ENCODE results near the gene BAD.
"Not testable (repeated sequence)": the region's sequence is repeated elsewhere in the genome, so short reads cannot be mapped to it uniquely, and the experiment has no call there.

Gene BAD

DNA sequence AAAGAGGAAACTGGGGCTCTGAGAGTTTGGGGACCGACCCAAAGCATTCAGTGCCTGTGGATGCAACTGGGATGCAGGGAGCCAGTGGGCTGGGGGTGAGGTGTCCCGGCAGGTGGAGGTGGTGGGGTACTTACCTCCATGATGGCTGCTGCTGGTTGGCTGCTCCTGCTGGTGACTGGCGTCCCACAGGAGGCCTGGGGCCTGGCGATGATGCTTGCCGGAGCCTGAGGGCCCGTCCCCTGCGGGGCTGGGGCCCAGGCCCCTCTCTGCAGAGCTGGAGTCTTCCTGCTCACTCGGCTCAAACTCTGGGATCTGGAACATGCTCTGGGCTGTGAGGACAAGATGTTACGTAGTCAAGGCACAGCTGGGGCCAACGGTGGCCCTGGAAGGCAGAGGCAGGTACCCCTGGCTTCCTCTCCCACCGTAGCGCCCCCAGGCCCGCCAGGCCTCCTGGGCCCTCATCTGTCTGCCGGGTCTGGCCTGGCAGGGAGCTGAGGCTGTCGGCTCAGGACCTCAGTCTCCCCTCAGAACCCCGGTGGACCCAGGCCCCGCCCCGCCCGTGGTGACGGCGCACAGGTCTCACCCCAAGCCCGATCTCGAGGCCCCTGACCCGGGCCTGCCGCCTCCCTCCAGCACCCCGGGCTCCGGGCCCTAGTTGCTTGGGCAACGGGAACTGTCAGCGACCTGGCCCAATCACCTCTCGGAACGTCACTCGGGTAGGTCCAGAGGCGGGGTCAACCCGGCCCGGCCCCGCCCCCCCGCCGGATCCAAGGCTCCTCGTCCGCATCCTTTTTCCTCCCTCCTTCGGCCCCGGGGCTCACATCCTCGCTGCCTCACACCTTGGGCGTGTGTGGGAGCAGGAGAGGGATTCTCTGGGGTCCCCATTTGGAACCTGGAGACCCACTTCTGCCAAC is at the start of gene BAD:
Gene BAD, minus strand, starts transcription at position 618 of the 914 bp plus-strand sequence. Its CDS starts 297 bp downstream, at position 321.
- DNase-seq: peak; percentile 94

DNA sequence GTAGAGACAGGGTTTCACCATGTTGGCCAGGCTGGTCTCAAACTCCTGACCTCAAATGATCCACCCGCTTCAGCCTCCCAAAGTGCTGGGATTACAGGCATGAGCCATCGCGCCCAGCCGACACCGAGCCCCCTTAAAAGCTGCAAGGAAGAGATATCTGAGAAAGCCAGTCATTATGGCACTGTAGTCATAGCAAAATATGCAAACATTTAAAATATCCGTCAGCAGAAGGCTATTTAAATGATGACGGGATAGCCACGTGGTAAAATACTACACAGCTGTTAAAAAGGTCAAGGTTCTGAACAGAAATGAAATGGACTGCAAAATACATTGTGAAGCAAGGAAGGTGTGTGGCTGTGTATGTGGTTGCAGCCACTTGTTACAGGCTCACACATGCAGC is 49.1 kb upstream of the BAD start:
- DNase-seq: no peak

DNA sequence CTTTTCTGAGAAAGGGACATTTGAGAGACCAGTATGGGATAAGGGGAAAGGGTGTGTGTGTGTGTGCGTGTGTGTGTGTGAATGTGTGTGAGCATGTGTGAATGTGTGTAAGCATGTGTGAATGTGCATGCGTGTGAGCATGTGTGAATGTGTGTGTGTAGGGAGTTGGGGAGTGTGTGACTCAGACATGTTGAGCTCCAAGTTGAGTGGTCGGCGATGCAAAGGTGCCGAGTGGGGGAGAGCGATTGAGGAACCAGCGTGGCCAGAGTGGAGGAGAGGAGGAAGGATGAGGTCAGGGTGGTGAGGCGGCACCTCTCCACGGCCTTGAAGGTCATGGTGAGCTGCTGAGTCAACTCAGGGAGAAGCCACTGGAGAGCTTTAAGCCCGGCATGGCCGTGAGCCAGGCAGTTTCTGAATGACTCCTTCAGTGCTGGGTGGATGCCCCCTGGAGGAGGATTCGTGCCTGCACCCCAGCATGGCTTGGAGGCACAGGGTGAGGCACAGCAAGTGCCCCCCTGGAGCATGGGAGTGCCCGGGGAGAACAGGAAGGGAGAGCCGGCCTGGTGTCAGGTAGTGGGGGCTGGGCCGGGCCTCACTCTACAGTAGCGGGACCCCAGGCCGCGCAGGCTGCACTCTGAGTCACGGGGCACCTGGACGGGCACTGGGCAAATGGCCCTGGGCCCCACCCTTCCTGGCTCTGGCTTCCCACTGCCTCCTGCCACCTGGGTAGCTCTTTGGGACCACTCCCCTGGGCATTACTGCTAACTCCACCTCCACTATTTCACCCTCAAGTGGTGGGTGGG is 47.3 kb upstream of the BAD start:
- peak; percentile 46 for DNase-seq

DNA sequence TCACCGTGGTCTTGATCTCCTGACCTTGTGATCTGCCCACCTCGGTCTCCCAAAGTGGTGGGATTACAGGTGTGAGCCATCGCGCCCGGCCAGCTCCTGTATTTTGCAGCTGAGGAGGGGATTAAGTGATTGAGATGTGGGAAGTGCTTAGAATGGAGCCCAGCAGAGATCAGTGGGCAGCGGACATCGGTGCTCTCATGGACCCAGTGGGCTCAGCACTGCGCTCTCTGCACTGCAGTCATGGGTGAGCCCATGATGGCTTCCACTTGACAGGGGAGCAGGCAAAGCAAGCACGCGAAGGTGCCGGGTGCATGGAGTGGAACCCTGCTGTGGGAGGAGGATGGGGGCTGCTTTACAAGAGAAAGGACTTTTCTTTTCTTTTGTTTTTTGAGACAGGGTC is 46.4 kb upstream of the BAD start:
- DNase-seq: no peak

DNA sequence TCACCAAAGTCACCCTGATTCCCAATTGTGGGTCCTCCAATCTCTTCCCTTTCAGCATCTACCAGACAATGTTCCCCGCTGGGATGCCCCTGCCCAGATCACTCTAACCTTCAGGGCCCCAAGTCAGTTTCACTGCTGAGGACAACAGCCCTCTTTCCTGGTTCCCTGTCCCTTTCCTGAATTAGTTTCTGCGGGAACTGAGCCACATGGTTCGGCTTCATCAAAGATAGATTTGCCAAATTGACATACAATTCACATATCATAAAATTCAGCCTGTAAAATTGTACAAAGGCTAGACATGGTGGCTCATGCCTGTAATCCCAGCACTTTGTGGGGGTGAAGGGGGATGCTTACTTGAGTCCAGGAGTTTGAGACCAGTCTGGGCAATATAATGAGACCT is 43.5 kb upstream of the BAD start:
- DNase-seq: no peak

DNA sequence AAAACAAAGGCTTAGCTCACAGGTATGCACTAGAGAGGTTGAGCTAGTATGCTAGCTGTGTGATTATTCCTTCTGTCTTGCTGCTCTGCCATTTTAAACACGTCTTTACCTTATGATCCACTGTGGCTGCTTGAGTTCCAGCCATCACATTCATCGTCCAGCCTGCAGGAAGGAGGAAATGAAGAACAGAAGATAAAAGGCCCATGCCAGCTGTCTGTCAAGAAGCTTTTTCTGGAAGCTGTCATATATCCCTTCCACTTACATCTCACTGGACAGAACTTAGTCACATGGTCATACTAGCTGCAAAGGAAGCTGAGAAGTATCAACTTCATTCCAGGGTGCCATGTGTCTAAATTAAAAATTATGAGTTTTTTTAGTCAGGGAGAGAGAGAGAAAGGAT is 42.9 kb upstream of the BAD start:
- no peak for DNase-seq

DNA sequence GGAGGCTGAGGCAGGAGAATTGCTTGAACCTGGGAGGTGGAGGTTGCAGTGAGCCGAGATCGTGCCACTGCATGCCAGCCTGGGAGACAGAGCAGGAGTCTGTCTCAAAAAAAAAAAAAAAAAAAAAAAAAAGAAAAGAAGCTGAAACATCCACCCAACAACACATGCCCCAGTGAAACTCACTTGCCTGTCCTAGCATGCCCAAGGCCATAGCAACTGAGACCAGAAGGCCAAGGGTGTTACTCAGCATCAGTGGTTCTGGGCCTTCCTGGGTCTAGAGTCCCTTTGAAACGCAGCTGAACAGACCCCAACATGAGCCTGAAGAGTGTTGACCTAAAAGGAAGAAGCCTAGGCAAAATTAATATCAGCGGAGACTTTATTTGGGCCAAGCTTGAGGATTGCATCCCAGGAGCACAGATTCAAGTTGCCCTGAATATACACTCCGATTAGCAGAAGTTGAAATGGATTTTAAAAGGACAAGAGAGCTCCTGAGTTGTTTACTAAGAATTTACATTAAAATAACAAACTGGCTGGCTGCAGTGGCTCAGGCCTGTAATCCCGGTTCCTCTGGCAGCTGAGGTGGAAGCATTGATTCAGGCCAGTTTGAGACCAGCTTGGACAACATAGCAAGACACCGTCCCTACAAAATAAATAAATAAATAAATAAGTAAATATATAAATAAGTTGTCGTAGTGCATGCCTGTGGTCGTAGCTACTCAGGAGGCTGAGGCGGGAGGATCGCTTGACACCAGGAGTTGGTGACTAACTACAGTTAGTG is 40.4 kb upstream of the BAD start:
- no peak for DNase-seq

DNA sequence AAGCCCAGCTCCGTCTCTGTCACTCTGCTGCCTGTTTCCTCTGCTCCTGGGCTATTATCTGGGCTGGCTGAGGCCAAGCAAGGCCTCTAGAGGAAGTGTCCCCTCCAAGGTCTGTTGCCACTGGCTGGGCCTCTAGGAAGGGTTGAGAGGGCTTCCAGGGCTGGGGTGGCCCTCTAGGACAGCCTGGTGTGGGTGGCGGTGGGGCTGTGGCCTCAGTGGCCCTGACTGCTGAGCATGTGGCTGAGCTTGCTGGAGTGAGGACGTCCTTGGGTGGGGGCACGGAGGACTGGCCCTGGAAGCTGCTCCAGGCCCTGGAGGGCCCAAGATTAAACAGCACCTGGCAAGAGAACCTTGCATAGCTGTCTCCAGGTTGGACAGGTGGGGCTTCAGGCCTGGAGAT is 39.5 kb upstream of the BAD start:
- not testable (repeated sequence) for DNase-seq

DNA sequence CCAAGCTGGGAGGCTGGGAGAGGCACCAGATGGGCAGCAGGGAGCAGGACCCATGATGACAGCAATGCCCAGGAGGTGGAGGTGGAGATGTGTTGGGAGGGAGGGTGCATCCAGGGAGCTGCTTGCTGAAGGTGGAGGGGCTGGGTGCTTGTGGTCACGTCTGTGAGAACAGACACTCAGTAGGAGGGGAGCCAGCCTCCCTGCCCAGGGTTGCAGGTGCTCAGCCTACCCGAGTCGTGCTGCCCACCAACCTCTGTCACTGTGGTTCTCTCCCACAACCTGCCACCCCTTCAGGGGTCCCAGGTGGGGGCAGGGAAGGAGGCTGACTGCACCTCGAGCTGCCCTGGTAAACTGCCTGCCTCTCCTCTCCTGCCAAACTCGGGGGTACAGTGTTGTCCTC is 38.9 kb upstream of the BAD start:
- no peak for DNase-seq

DNA sequence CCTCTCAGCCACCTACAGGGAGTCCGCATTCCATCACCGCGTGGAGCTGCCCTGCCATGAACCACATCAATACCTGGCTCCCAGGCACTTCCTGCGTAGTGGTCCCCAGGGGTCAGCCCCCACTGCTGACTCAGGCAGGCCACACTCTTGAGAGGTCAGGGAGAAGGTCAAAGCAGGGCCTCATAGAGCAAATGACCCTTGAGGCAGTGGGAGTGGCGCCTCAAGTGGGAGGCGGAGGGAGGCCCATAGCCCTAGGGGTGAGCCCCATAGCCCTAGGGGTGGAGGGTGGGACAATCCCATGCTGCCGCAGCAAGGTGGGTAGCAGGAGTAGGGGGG is 38.4 kb upstream of the BAD start:
- no peak for DNase-seq

DNA sequence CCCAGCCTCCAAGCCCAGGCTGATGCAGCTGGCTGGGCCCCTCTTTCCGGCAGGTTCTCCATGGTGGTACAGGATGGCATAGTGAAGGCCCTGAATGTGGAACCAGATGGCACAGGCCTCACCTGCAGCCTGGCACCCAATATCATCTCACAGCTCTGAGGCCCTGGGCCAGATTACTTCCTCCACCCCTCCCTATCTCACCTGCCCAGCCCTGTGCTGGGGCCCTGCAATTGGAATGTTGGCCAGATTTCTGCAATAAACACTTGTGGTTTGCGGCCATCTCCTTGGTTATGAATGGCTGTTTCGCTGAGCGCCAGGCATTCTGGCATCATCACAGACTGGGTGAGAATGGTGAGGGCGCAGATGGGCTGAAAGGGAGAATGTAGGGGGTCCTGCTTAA is 37.1 kb upstream of the BAD start:
- peak; percentile 79 for DNase-seq

DNA sequence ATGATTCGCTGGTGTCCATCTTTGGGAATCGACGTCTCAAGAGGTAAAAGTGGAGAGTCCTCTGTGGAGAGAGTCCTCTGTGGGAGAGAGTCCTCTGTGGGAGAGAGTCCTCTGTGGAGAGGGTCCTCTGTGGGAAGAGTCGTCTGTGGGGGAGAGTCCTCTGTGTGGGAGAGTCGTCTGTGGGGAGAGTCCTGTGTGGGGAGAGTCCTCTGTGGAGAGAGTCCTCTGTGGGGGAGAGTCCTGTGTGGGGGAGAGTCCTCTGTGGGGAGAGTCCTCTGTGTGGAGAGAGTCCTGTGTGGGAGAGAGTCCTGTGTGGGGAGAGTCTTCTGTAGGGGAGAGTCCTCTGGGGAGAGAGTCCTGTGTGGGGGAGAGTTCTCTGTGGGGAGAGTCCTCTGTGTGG is 36.6 kb upstream of the BAD start:
- no peak for DNase-seq

DNA sequence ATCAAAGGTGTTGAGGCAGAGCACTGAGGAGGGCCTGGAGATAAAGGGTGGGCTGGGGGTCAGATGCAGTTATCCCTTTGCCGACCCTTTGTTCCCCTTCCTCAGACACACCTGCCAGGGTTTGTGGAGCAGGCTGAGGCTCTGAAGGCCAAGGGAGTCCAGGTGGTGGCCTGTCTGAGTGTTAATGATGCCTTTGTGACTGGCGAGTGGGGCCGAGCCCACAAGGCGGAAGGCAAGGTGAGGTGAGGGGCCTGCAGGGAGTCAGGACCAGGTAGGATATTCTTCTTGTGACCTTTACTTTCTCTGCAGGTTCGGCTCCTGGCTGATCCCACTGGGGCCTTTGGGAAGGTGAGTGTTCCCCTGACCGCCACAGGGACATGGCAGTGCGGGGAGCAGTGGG is 36.1 kb upstream of the BAD start:
- no peak for DNase-seq

DNA sequence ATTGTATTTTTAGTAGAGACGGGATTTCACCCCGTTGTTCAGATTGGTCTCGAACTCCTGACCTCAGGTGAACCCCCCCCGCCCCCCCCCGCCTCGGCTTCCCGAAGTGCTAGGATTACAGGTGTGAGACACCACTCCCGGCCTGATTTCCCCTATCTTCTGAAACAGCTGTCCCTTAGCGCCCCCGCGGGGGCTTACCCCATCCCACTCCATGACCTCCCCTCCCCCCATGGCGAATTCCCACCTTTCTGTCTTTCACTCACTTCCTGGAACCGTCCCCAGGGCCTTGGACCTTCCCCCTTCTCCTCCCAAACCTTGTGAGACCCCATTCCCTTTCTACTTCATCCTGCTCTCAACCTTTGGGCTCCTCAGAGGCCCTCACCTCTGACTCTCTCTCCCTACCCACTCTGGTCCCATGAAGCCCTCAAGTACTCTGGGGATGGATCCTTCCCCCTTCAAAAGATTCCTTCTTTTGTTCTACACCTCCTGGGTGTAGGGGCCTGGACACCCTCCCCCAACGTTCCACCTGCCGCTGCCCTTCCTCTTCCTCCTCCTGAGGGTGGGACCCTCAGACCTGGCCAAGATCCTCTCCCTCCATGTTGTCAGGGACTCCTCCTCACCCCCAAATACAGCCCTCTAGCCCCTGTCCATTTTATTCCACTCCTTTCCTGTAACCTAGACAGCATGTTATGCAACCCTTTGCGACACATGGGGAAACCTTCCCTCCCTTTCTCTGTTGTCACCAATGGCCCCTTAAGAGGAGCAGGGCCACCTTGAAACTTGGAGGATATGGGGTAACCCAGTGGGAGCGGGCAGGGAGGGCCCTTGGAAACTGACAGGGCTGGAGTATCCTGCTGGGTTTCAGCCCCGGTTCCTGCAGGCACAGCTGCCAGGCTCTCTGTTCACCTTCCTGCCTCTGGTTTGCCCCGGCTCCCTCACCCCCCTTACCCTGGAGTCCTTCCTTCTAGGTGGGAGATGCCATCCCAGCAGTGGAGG is 34.6 kb upstream of the BAD start:
- no peak for DNase-seq

DNA sequence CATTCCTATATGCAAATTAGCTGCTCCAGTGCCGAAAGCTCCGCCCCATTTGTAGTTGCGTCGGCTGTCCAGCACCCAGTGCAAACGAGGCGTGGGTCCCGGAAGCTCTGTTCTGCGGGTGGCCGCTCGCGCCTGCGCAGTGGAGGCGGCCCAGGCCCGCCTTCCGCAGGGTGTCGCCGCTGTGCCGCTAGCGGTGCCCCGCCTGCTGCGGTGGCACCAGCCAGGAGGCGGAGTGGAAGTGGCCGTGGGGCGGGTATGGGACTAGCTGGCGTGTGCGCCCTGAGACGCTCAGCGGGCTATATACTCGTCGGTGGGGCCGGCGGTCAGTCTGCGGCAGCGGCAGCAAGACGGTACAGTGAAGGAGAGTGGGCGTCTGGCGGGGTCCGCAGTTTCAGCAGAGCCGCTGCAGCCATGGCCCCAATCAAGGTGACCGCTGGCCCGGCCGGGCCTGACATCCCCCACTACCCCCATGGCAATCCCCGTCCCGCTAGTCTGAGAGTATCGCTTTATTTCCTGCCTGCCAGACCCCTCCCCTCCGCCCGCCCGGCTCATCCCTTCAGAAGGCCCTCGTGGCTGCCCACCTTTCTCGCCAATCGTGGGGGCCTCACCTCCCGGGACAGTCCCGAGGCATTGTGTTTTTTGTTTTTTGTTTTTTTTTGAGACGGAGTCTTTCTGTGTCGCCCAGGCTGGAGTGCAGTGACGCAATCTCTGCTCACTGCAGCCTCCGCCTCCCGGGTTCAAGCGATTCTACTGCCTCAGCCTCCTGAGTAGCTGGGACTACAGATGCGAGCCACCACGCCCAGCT is 33.7 kb upstream of the BAD start, which contains the start of gene PRDX5:
Gene PRDX5, plus strand, starts transcription at position 161 of the 805 bp plus-strand sequence. Its CDS starts 95 bp downstream, at position 256.
- DNase-seq: peak; percentile 90

DNA sequence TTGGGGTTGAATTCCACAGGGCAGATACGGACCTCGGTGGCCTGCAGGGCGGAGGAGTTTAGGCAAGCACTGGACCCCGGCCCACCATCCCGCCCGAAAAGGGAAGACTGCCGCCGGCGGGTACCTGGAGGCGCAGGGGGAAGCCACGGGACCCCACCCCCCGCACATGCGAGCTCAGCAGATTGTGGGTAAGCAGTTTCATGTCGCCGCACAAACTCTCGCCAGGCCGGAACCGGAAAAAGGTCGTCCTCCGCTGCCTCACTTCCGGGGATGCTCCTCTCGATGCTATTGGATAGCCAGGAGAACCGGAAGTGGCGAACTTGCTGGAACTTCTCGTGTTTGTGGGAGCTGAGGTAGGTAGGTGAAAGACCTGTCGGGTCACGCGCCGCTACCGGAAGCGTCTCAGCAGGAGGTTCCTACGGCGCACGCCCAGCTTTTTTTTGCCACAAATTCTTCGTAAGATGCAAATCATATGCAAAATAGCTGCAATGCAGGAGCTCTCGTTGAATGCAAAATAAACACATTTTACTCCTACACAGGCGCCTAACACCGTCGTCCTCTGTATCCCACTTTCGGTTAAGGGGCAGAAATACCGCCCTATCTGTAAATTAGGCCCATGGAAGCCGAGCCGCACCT is 33.0 kb upstream of the BAD start, which contains the start of gene TRMT112:
Gene TRMT112, minus strand, starts transcription at position 235 of the 636 bp plus-strand sequence. Its CDS starts 33 bp downstream, at position 202.
- DNase-seq: peak; percentile 98

DNA sequence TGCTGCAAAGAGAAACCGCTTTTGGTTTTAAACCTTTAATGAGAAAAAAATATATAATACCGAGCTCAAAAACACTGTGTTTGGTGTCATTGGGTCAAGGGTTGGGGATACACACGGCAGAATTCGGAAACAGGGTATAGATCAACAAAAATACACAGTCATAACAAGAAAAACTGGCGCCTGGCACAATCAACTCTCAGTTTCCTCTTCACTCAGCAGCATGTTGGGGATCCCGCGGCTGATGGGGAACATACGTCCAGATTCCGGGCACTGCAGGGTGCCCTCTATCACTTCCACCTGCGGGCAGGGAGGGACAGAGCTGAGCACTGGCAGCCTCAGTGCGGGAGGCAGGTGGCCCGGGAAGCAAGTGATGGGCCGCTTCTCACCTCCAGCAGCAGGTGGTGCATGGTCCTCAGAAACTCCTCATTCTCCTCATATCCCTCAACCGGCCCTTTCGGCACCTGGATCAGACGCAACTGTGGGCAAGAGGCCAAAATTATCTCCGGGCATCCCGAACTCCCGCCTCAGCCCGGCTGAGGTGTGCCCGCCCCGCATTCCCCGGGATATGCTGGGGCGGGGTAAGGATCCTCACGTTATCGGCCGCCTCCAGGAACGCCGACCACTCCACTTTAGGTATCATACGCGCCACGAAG is 32.3 kb upstream of the BAD start:
- DNase-seq: peak; percentile 45

DNA sequence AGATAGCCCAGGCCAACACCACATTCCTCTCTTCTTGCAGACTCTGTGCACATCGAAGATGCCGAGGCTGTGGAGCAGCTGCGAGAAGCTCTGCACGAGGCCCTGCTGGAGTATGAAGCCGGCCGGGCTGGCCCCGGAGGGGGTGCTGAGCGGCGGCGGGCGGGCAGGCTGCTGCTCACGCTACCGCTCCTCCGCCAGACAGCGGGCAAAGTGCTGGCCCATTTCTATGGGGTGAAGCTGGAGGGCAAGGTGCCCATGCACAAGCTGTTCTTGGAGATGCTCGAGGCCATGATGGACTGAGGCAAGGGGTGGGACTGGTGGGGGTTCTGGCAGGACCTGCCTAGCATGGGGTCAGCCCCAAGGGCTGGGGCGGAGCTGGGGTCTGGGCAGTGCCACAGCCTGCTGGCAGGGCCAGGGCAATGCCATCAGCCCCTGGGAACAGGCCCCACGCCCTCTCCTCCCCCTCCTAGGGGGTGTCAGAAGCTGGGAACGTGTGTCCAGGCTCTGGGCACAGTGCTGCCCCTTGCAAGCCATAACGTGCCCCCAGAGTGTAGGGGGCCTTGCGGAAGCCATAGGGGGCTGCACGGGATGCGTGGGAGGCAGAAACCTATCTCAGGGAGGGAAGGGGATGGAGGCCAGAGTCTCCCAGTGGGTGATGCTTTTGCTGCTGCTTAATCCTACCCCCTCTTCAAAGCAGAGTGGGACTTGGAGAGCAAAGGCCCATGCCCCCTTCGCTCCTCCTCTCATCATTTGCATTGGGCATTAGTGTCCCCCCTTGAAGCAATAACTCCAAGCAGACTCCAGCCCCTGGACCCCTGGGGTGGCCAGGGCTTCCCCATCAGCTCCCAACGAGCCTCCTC is 31.4 kb upstream of the BAD start:
- DNase-seq: not testable (repeated sequence)
